Keratinocyte (primary cell): Measurements from ENCODE around the gene LMO2.

Source experiments
- EZH2 ChIP-seq: IDR thresholded peaks from one replicate; pipeline ENCODE4 v1.6.1; 2012; ENCODE audit warnings: inconsistent platforms, mild to moderate bottlenecking, low read length, moderate library complexity
- TF ChIP-seq, protein P1 (sequence below), 3 experiments: IDR thresholded peaks in 1 of 3; conservative IDR thresholded peaks in 1 of 3; optimal IDR thresholded peaks in 1 of 3; 2 replicates in 2 of 3; 3 replicates in 1 of 3; pipeline versions ENCODE3 to v1.5.1; 2011; ENCODE audit warnings: low read length in 3 of 3, mild to moderate bottlenecking in 3 of 3, moderate library complexity in 2 of 3, control low read depth in 1 of 3, inconsistent platforms in 1 of 3; ENCODE audit not compliant: insufficient read depth in 2 of 3; ENCODE audit errors: extremely low read depth in 1 of 3

GRCh38 chr11:33844236-33844635 is 47.6 kb downstream of the LMO2 start:
- TF ChIP-seq, protein P1, sequence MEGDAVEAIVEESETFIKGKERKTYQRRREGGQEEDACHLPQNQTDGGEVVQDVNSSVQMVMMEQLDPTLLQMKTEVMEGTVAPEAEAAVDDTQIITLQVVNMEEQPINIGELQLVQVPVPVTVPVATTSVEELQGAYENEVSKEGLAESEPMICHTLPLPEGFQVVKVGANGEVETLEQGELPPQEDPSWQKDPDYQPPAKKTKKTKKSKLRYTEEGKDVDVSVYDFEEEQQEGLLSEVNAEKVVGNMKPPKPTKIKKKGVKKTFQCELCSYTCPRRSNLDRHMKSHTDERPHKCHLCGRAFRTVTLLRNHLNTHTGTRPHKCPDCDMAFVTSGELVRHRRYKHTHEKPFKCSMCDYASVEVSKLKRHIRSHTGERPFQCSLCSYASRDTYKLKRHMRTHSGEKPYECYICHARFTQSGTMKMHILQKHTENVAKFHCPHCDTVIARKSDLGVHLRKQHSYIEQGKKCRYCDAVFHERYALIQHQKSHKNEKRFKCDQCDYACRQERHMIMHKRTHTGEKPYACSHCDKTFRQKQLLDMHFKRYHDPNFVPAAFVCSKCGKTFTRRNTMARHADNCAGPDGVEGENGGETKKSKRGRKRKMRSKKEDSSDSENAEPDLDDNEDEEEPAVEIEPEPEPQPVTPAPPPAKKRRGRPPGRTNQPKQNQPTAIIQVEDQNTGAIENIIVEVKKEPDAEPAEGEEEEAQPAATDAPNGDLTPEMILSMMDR (optimal IDR thresholded peaks at IDR 0.05 in 1 of 3, IDR thresholded peaks at IDR 0.05 in 1 of 3, conservative IDR thresholded peaks at IDR 0.05 in 1 of 3; ENCODE audit: extremely low read depth in 1 of 3, insufficient read depth in 2 of 3, low read length in 3 of 3): no peak
- TF ChIP-seq EZH2: no peak
